Right atrium auricular region (tissue), 2 donors: ENCODE measurements around the gene LRRC59. TPM values are rescaled to one million over a fixed set of nuclear protein-coding genes. Genes with fewer than 3 reads are reported as not detected.
A peak's percentile ranks its signal among the peaks of the same experiment; 100 is the strongest.

Source experiments
- DNase-seq: peaks from one replicate; pipeline ENCODE4 v3.0.0-alpha.2; 2019; ENCODE audit warnings: low spot score
- H3K27ac ChIP-seq, 2 donors: fragments of 200-600 bp; sonication (generic); 1 replicate in 1 of 2; 2 replicates in 1 of 2; pipeline ENCODE4 v1.5.1; 2016 to 2019
- H3K27me3 ChIP-seq, 2 donors: fragments of 200-600 bp; sonication (generic); one replicate each; pipeline versions ENCODE4 v1.5.1 to v1.6.0; 2017 to 2019
- H3K36me3 ChIP-seq: fragments of 200-600 bp; sonication (generic); one replicate; pipeline ENCODE4 v1.5.1; 2016
- H3K4me1 ChIP-seq, 2 donors: fragments of 200-600 bp; sonication (generic); one replicate each; pipeline versions ENCODE4 v1.5.1 to v1.6.0; 2017 to 2019
- H3K4me3 ChIP-seq, 2 donors: fragments of 200-600 bp; sonication (generic); 1 replicate in 1 of 2; 2 replicates in 1 of 2; pipeline ENCODE4 v1.5.1; 2017 to 2019; ENCODE audit warnings: mild to moderate bottlenecking in 1 of 2, moderate library complexity in 1 of 2
- H3K9me3 ChIP-seq, 2 donors: fragments of 200-600 bp; sonication (generic); one replicate each; pipeline ENCODE4 v1.5.1; 2019
- CTCF ChIP-seq, 2 donors: fragments of 200-600 bp; sonication (generic); IDR thresholded peaks; one replicate each; pipeline ENCODE4 v1.5.1; 2019; ENCODE audit warnings: antibody characterized with exemption in 2 of 2
- total RNA-seq, 2 donors: library from RNA; depleted of rRNA; stranded (reverse); fragments of >200 nt; gene quantifications; one replicate each; pipeline ENCODE4 v1.1.0, GENCODE V29; 2016

The LRRC59 gene
- total RNA-seq, 2 donors from 2014 or later = 31.7 to 50.6 TPM

- Histone ChIP-seq H3K4me1 (peaks cover 0 to 4% of the 10 kb centered on the region in 2 donors), H3K27me3 (no peaks in the 10 kb centered on the region), H3K9me3 (no peaks in the 10 kb centered on the region), H3K4me3 (no peak overlapping the region), H3K27ac (no peak overlapping the region), H3K36me3 (peaks cover 52% of the 10 kb centered on the region)
- no peak for DNase-seq
- TF ChIP-seq CTCF (IDR thresholded peaks at IDR 0.05) = no peak
Measured at GRCh38 chr17:50381920-50382319, 15.4 kb downstream of the LRRC59 start.

GRCh38 chr17:50381260-50381815 lies 16.0 kb downstream of the LRRC59 start:
- Histone ChIP-seq H3K27me3 (no peaks in the 10 kb centered on the region), H3K27ac (no peak overlapping the region), H3K36me3 (peaks cover 46% of the 10 kb centered on the region), H3K4me3 (no peak overlapping the region), H3K9me3 (no peaks in the 10 kb centered on the region), H3K4me1 (peaks cover 0 to 4% of the 10 kb centered on the region in 2 donors)
- no peak for TF ChIP-seq CTCF (IDR thresholded peaks at IDR 0.05)
- DNase-seq = no peak

GRCh38 chr17:50380369-50381259 lies 16.7 kb downstream of the LRRC59 start:
- H3K4me3 ChIP-seq = no peak overlapping the region
- no peak for DNase-seq
- no peaks in the 10 kb centered on the region for H3K27me3 ChIP-seq
- peaks cover 0 to 4% of the 10 kb centered on the region in 2 donors for H3K4me1 ChIP-seq
- TF ChIP-seq CTCF (IDR thresholded peaks at IDR 0.05) = peak in 1 of 2 donors; percentile 17
- H3K27ac ChIP-seq = no peak overlapping the region
- H3K9me3 ChIP-seq = no peaks in the 10 kb centered on the region
- H3K36me3 ChIP-seq = peaks cover 39% of the 10 kb centered on the region

- no peak overlapping the region for H3K27ac ChIP-seq
- no peaks in the 10 kb centered on the region for H3K9me3 ChIP-seq
- TF ChIP-seq CTCF (IDR thresholded peaks at IDR 0.05) = no peak
- no peak for DNase-seq
- H3K27me3 ChIP-seq = no peaks in the 10 kb centered on the region
- H3K4me3 ChIP-seq = no peak overlapping the region
- H3K4me1 ChIP-seq = peaks cover 0 to 4% of the 10 kb centered on the region in 2 donors
- peaks cover 28% of the 10 kb centered on the region for H3K36me3 ChIP-seq
Measured at GRCh38 chr17:50379351-50380132, 17.8 kb downstream of the LRRC59 start.

- Histone ChIP-seq H3K27ac (no peak overlapping the region), H3K27me3 (no peaks in the 10 kb centered on the region), H3K9me3 (no peaks in the 10 kb centered on the region), H3K4me1 (peaks cover 0 to 20% of the 10 kb centered on the region in 2 donors), H3K36me3 (no peaks in the 10 kb centered on the region), H3K4me3 (no peak overlapping the region)
- DNase-seq = no peak
- no peak for TF ChIP-seq CTCF (IDR thresholded peaks at IDR 0.05)
Measured at GRCh38 chr17:50375858-50376538, 21.3 kb downstream of the LRRC59 start.
